Cardiac muscle cell (in vitro differentiated cells and primary cell): ENCODE measurements around the gene TMEM219. TPM values are rescaled to one million over a fixed set of nuclear protein-coding genes. Genes with fewer than 3 reads are reported as not detected.

ENCODE experiments used
- DNase-seq, 2 donors: peaks; one replicate each; pipeline versions ENCODE4 v3.0.0 to v3.0.0-alpha.2; 2010 to 2017; ENCODE audit warnings: low read depth in 1 of 2, low spot score in 1 of 2
- H3K27ac ChIP-seq: fragments of 200-600 bp; sonication (generic); 2 replicates; pipeline ENCODE4 v1.5.1; 2016
- H3K27me3 ChIP-seq: fragments of 200-600 bp; sonication (generic); 2 replicates; pipeline ENCODE4 v1.6.0; 2016; ENCODE audit warnings: control low read depth
- H3K36me3 ChIP-seq: fragments of 200-600 bp; sonication (generic); 2 replicates; pipeline ENCODE4 v1.5.1; 2016; ENCODE audit warnings: control low read depth
- H3K4me1 ChIP-seq: fragments of 200-600 bp; sonication (generic); 2 replicates; pipeline ENCODE4 v1.8.1; 2017; ENCODE audit warnings: low read depth, mild to moderate bottlenecking, mixed run types
- H3K4me3 ChIP-seq: fragments of 200-600 bp; sonication (generic); 2 replicates; pipeline ENCODE4 v1.5.1; 2016; ENCODE audit warnings: mild to moderate bottlenecking
- H3K9me3 ChIP-seq: fragments of 200-600 bp; sonication (generic); 2 replicates; pipeline ENCODE4 v1.5.1; 2017; ENCODE audit warnings: low read depth, mild to moderate bottlenecking, control low read depth
- CTCF ChIP-seq: IDR thresholded peaks from 2 replicates; pipeline ENCODE4 v1.5.1; 2012; ENCODE audit warnings: low read depth, mild to moderate bottlenecking, low read length
- polyA plus RNA-seq: library from polyadenylated mRNA; unstranded; fragments of >200 nt; fragmentation: Nextera tagmentation; extraction: Ambion mirVana; gene quantifications from 2 replicates; pipeline ENCODE4 v1.2.1, GENCODE V29; 2016
- total RNA-seq: library from RNA; depleted of rRNA; stranded (reverse); fragments of >200 nt; gene quantifications from 2 replicates; pipeline ENCODE4 v1.2.3, GENCODE V29; 2016

The TMEM219 gene
- total and polyA plus RNA-seq, 2 experiments from 2014 or later: 109 to 110 TPM

- TF ChIP-seq CTCF: no peak
- Histone ChIP-seq H3K27ac (no peak overlapping the region), H3K36me3 (peaks cover 70% of the 10 kb centered on the region), H3K4me3 (no peak overlapping the region), H3K4me1 (no peaks in the 10 kb centered on the region), H3K9me3 (no peaks in the 10 kb centered on the region), H3K27me3 (no peaks in the 10 kb centered on the region)
- no peak for DNase-seq
Measured at GRCh38 chr16:29986231-29986630, 24.4 kb downstream of the TMEM219 start.

- H3K4me1 ChIP-seq: no peaks in the 10 kb centered on the region
- H3K27ac ChIP-seq: no peak overlapping the region
- no peak for TF ChIP-seq CTCF
- H3K9me3 ChIP-seq: no peaks in the 10 kb centered on the region
- peaks cover 63% of the 10 kb centered on the region for H3K36me3 ChIP-seq
- no peak for DNase-seq
- no peaks in the 10 kb centered on the region for H3K27me3 ChIP-seq
- H3K4me3 ChIP-seq: no peak overlapping the region
Measured at GRCh38 chr16:29986931-29987330, 25.1 kb downstream of the TMEM219 start.

- DNase-seq: no peak
- peaks cover 59% of the 10 kb centered on the region for H3K36me3 ChIP-seq
- no peak overlapping the region for H3K4me3 ChIP-seq
- H3K4me1 ChIP-seq: no peaks in the 10 kb centered on the region
- no peak for TF ChIP-seq CTCF
- no peak overlapping the region for H3K27ac ChIP-seq
- no peaks in the 10 kb centered on the region for H3K27me3 ChIP-seq
- no peaks in the 10 kb centered on the region for H3K9me3 ChIP-seq
Measured at GRCh38 chr16:29987371-29988085, 25.6 kb downstream of the TMEM219 start.

GRCh38 chr16:29988346-29989075 lies 26.6 kb downstream of the TMEM219 start:
- Histone ChIP-seq H3K9me3 (no peaks in the 10 kb centered on the region), H3K4me1 (no peaks in the 10 kb centered on the region), H3K4me3 (no peak overlapping the region), H3K27ac (no peak overlapping the region), H3K27me3 (no peaks in the 10 kb centered on the region), H3K36me3 (peaks cover 52% of the 10 kb centered on the region)
- DNase-seq: no peak
- no peak for TF ChIP-seq CTCF

GRCh38 chr16:29989111-29989858 lies 27.4 kb downstream of the TMEM219 start:
- DNase-seq: no peak
- Histone ChIP-seq H3K36me3 (peaks cover 46% of the 10 kb centered on the region), H3K27ac (no peak overlapping the region)

More at GRCh38 chr16:29989111-29989858, 27.4 kb downstream of the TMEM219 start:
- TF ChIP-seq CTCF: no peak
- no peak overlapping the region for H3K4me3 ChIP-seq
- no peaks in the 10 kb centered on the region for H3K9me3 ChIP-seq
- H3K4me1 ChIP-seq: no peaks in the 10 kb centered on the region
- no peaks in the 10 kb centered on the region for H3K27me3 ChIP-seq
